ENCODE data around the gene AGO3.

GRCh38 chr1:35915693-35916092 is 15.2 kb upstream of the AGO3 start:
- no peak for TF ChIP-seq TCF7L2 (IDR thresholded peaks at IDR 0.05; ENCODE audit: low read depth, low read length)
- no peak for TF ChIP-seq CTCF (IDR thresholded peaks at IDR 0.05)
- TF ChIP-seq POLR2AphosphoS5 (IDR thresholded peaks at IDR 0.05; ENCODE audit: low read depth, low read length), result no peak
- no peak for TF ChIP-seq REST (IDR thresholded peaks at IDR 0.05; ENCODE audit: insufficient read depth in 1 of 2, low read depth in 2 of 2, low read length in 1 of 2)

Data from Panc1 (cell line).